HG03045 (cell line): Measurements from ENCODE around the gene USP30.

ENCODE experiments used
- ATAC-seq: cut with Tn5 transposase; IDR thresholded peaks from one replicate; pipeline ENCODE4 v1.9.1; 2021; ENCODE audit warnings: mild to moderate bottlenecking, moderate library complexity; ENCODE audit not compliant: unreplicated experiment

Gene USP30

GRCh38 chr12:109121346-109121880 is 69.0 kb downstream of the USP30 start:
- ATAC-seq, result no peak

GRCh38 chr12:109124878-109125648 is 72.7 kb downstream of the USP30 start:
- no peak for ATAC-seq

GRCh38 chr12:109125791-109126190 is 73.4 kb downstream of the USP30 start:
- ATAC-seq, result no peak

- ATAC-seq, result no peak
These were observed 74.4 kb downstream of the USP30 start for GRCh38 chr12:109126784-109127183.

GRCh38 chr12:109127533-109128242 is 75.3 kb downstream of the USP30 start:
- no peak for ATAC-seq

- no peak for ATAC-seq
These were observed 78.1 kb downstream of the USP30 start for GRCh38 chr12:109130297-109131153.

- ATAC-seq, result no peak
These were observed 79.0 kb downstream of the USP30 start for GRCh38 chr12:109131154-109132050.

GRCh38 chr12:109134186-109134917 is 82.0 kb downstream of the USP30 start:
- no peak for ATAC-seq

- ATAC-seq, result no peak
These were observed 84.7 kb downstream of the USP30 start for GRCh38 chr12:109137055-109137454.
